Uterus (tissue), 4 donors: ENCODE results near the gene IKZF1. TPM values are rescaled to one million over a fixed set of nuclear protein-coding genes. Genes with fewer than 3 reads are reported as not detected.

ENCODE experiments used
- DNase-seq, 2 donors: peaks; one replicate each; pipeline ENCODE4 v3.0.0-alpha.2; 2019 to 2020
- H3K27ac ChIP-seq, 2 donors: fragments of 200-600 bp; sonication (generic); 1 replicate in 1 of 2; 2 replicates in 1 of 2; pipeline ENCODE4 v1.5.1; 2016 to 2018
- H3K27me3 ChIP-seq, 2 donors: fragments of 200-600 bp; sonication (generic); one replicate each; pipeline ENCODE4 v1.5.1; 2018 to 2019; ENCODE audit warnings: control low read depth in 1 of 2
- H3K36me3 ChIP-seq, 2 donors: fragments of 200-600 bp; sonication (generic); one replicate each; pipeline ENCODE4 v1.5.1; 2019; ENCODE audit warnings: control low read depth in 1 of 2
- H3K4me1 ChIP-seq, 2 donors: fragments of 200-600 bp; sonication (generic); one replicate each; pipeline ENCODE4 v1.5.1; 2018 to 2019; ENCODE audit warnings: control low read depth in 1 of 2
- H3K4me3 ChIP-seq, 2 donors: fragments of 200-600 bp; sonication (generic); 1 replicate in 1 of 2; 2 replicates in 1 of 2; pipeline ENCODE4 v1.5.1; 2018 to 2019; ENCODE audit warnings: mild to moderate bottlenecking in 1 of 2
- H3K9me3 ChIP-seq, 2 donors: fragments of 200-600 bp; sonication (generic); one replicate each; pipeline ENCODE4 v1.5.1; 2019; ENCODE audit warnings: control low read depth in 1 of 2
- CTCF ChIP-seq, 4 experiments: fragments of 200-600 bp in 2 of 4; fragments of 450-650 bp in 2 of 4; sonication (generic) in 2 of 4; IDR thresholded peaks; one replicate each; pipeline ENCODE4 v1.5.1; 2016 to 2019; ENCODE audit warnings: antibody characterized with exemption in 4 of 4, mild to moderate bottlenecking in 2 of 4, moderate library complexity in 1 of 4
- POLR2A ChIP-seq, 2 donors: fragments of 450-650 bp; IDR thresholded peaks; one replicate each; pipeline ENCODE4 v1.6.1; 2016; ENCODE audit warnings: antibody characterized with exemption in 2 of 2, mild to moderate bottlenecking in 1 of 2, moderate library complexity in 1 of 2
- intact Hi-C: fragments of 100-400 bp; cut with DNase I; formaldehyde crosslinking; loops from one replicate; pipeline ENCODE4 v1.15.1; 2023; ENCODE audit warnings: low total_unique reads
- total RNA-seq, 4 donors: library from RNA; depleted of rRNA in 3 of 4; stranded (reverse); fragments of >200 nt in 3 of 4; gene quantifications; one replicate each; pipeline versions ENCODE4 v1.1.0 to v1.2.4, GENCODE V29; 2014 to 2023
- donor health status: DM: yes; HTN: yes; CAD: no.

The IKZF1 gene
- 100 to 1,000 TPM in 1 of 4 donors, 10 to 100 TPM in 1, 1 to 10 TPM in 2; 7.0 to 828 (median 12.8) TPM for total RNA-seq

DNA sequence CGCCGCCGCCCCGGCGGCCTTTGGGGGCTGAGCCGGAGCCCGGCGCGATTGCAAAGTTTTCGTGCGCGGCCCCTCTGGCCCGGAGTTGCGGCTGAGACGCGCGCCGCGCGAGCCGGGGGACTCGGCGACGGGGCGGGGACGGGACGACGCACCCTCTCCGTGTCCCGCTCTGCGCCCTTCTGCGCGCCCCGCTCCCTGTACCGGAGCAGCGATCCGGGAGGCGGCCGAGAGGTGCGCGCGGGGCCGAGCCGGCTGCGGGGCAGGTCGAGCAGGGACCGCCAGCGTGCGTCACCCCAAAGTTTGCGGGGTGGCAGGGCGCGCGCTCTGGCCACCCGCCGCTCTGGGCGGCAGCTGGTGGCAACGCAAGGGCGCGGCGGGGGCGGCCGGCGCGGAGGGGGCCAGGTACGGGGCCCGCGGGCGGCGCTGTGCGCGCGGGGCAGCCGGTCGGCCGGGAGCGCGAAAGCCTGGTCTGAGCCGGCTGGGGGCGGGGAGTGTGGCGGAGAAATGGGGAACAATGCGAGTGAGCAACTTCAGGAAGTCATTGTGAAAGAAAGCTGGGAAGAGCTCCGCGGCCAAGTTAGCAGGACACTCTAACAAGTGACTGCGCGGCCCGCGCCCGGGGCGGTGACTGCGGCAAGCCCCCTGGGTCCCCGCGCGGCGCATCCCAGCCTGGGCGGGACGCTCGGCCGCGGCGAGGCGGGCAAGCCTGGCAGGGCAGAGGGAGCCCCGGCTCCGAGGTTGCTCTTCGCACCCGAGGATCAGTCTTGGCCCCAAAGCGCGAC lies at the start of gene IKZF1:
Gene IKZF1, plus strand, starts transcription at position 588 of the 782 bp plus-strand sequence. CDS start 14,346 bp downstream, outside the sequence.
- H3K9me3 ChIP-seq = no peaks in the 10 kb centered on the region
- no peaks in the 10 kb centered on the region for H3K36me3 ChIP-seq
- H3K27ac ChIP-seq = no peak within 1 kb of the TSS
- H3K27me3 ChIP-seq = no peaks in the 10 kb centered on the region
- TF ChIP-seq CTCF (IDR thresholded peaks at IDR 0.05) (no peak), POLR2A (IDR thresholded peaks at IDR 0.05) (no peak)
- H3K4me3 ChIP-seq = peak within 1 kb of the TSS in 1 of 2 donors; percentile 16
- no peaks in the 10 kb centered on the region for H3K4me1 ChIP-seq
- peak in 1 of 2 donors; percentile 20 for DNase-seq
- intact Hi-C loops = no loop called here

- TF ChIP-seq POLR2A (IDR thresholded peaks at IDR 0.05) (no peak), CTCF (IDR thresholded peaks at IDR 0.05) (no peak)
- Histone ChIP-seq H3K4me3 (no peak overlapping the region), H3K27me3 (no peaks in the 10 kb centered on the region), H3K36me3 (no peaks in the 10 kb centered on the region), H3K4me1 (no peaks in the 10 kb centered on the region), H3K9me3 (no peaks in the 10 kb centered on the region), H3K27ac (no peak overlapping the region)
- intact Hi-C loops = no loop called here
- no peak for DNase-seq
These were observed 42.9 kb upstream of the IKZF1 start for GRCh38 chr7:50261593-50261992.

- intact Hi-C loops = no loop called here
- Histone ChIP-seq H3K4me3 (no peak overlapping the region), H3K27ac (no peak overlapping the region), H3K9me3 (no peaks in the 10 kb centered on the region), H3K36me3 (no peaks in the 10 kb centered on the region), H3K4me1 (no peaks in the 10 kb centered on the region), H3K27me3 (no peaks in the 10 kb centered on the region)
- TF ChIP-seq CTCF (IDR thresholded peaks at IDR 0.05) (no peak), POLR2A (IDR thresholded peaks at IDR 0.05) (no peak)
- DNase-seq = no peak
These were observed 42.1 kb upstream of the IKZF1 start for GRCh38 chr7:50262446-50262845.

DNA sequence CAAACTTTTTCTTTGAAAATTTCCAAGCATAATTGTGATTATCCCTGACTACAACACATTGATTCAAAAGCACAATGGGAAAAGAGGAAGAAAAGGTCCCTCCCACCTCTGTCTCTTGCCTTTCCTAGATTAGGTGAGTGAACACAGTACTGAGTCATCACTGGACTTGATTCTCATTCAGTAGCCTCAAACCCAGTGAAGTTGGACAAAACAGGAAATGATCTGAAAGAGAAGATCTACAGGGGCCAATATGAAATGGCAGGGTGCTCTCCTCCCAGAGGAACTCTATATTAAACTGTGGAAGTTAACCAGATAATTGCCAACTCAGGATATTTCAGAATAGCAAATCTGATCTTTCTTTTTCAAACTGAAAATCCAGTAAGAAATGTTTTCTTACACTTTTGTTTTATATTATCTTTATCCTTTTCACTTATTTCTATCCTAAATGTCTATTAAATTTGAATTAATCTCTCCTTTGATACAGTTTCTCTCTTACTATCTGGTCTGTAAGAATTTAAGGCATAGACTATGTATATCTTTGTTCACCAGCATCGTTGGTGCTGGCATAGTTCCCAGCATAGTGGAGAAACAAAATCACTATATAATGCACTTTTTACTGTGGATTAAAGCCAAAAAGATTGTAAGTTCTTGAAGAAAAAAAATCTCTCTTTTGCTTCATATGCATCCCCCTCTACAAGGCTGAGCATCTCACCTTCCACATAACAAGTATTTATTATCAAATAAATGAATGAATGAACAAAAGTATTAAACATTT lies 41.4 kb upstream of the IKZF1 start:
- H3K4me1 ChIP-seq = no peaks in the 10 kb centered on the region
- DNase-seq = no peak
- intact Hi-C loops = no loop called here
- TF ChIP-seq CTCF (IDR thresholded peaks at IDR 0.05) (no peak), POLR2A (IDR thresholded peaks at IDR 0.05) (no peak)
- no peaks in the 10 kb centered on the region for H3K27me3 ChIP-seq
- no peaks in the 10 kb centered on the region for H3K9me3 ChIP-seq
- no peaks in the 10 kb centered on the region for H3K36me3 ChIP-seq
- H3K4me3 ChIP-seq = no peak overlapping the region
- H3K27ac ChIP-seq = no peak overlapping the region

DNA sequence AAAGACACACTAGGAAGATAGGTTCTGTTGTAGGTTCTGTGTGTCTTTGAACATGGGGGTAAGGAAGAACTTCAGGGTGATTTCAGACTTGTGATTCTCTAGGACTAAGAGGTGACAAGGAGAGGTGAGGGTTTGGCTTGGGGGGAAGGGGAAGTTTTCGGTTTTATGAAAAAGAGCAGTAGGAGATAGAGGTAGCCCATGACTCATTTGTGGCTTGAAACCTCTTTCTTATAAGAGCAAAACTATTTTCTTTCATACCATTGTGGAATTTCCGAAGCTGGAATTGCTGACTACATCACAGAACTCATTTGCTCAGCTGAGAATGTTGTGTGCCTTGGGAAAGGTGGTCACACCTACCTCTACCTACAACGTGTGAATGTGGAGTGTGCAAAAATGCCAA lies 39.6 kb upstream of the IKZF1 start:
- H3K9me3 ChIP-seq = no peaks in the 10 kb centered on the region
- DNase-seq = no peak
- TF ChIP-seq POLR2A (IDR thresholded peaks at IDR 0.05) (no peak), CTCF (IDR thresholded peaks at IDR 0.05) (no peak)
- intact Hi-C loops = no loop called here
- no peak overlapping the region for H3K4me3 ChIP-seq
- no peaks in the 10 kb centered on the region for H3K36me3 ChIP-seq
- H3K4me1 ChIP-seq = no peaks in the 10 kb centered on the region
- no peaks in the 10 kb centered on the region for H3K27me3 ChIP-seq
- no peak overlapping the region for H3K27ac ChIP-seq
